HG02642 (cell line): ENCODE measurements around the gene XAGE3.
"Not testable (repeated sequence)": the region's sequence is repeated elsewhere in the genome, so short reads cannot be mapped to it uniquely, and the experiment has no call there.

Experiments used
- ATAC-seq: cut with Tn5 transposase; IDR thresholded peaks from one replicate; pipeline ENCODE4 v1.9.1; 2021; ENCODE audit warnings: mild to moderate bottlenecking; ENCODE audit not compliant: unreplicated experiment, poor library complexity

The XAGE3 gene

GRCh38 chrX:52867610-52868348 is at the start of gene XAGE3:
Gene XAGE3, minus strand, starts transcription at chrX:52868083. Its CDS starts 950 bp downstream, at chrX:52867133.
- ATAC-seq, result no peak

- not testable (repeated sequence) for ATAC-seq
Observed at GRCh38 chrX:52914704-52915103, 46.8 kb upstream of the XAGE3 start.

- not testable (repeated sequence) for ATAC-seq
Observed at GRCh38 chrX:52913681-52914080, 45.8 kb upstream of the XAGE3 start.

- ATAC-seq, result not testable (repeated sequence)
Observed at GRCh38 chrX:52909313-52909969, 41.6 kb upstream of the XAGE3 start.

GRCh38 chrX:52907900-52908299 is 40.0 kb upstream of the XAGE3 start:
- ATAC-seq, result not testable (repeated sequence)

GRCh38 chrX:52907137-52907536 is 39.3 kb upstream of the XAGE3 start:
- ATAC-seq, result not testable (repeated sequence)

- not testable (repeated sequence) for ATAC-seq
Observed at GRCh38 chrX:52906072-52906471, 38.2 kb upstream of the XAGE3 start.

- ATAC-seq, result not testable (repeated sequence)
Observed at GRCh38 chrX:52905531-52905930, 37.6 kb upstream of the XAGE3 start.

GRCh38 chrX:52896855-52897709 is 29.2 kb upstream of the XAGE3 start, which contains the start of gene FAM156B:
Gene FAM156B, plus strand, starts transcription at chrX:52897330. Its CDS starts 9,896 bp downstream, at chrX:52907226.
- peak; percentile 89 for ATAC-seq

- ATAC-seq, result peak; percentile 29
Observed at GRCh38 chrX:52896438-52896837, 28.6 kb upstream of the XAGE3 start.

- not testable (repeated sequence) for ATAC-seq
Observed at GRCh38 chrX:52888090-52888489, 20.2 kb upstream of the XAGE3 start.

- not testable (repeated sequence) for ATAC-seq
Observed at GRCh38 chrX:52887459-52887858, 19.6 kb upstream of the XAGE3 start.

- ATAC-seq, result not testable (repeated sequence)
Observed at GRCh38 chrX:52876386-52876785, 8.5 kb upstream of the XAGE3 start.

- not testable (repeated sequence) for ATAC-seq
Observed at GRCh38 chrX:52875436-52875835, 7.6 kb upstream of the XAGE3 start.

GRCh38 chrX:52874661-52875060 is 6.8 kb upstream of the XAGE3 start:
- no peak for ATAC-seq

- ATAC-seq, result not testable (repeated sequence)
Observed at GRCh38 chrX:52873825-52874224, 5.9 kb upstream of the XAGE3 start.

- no peak for ATAC-seq
Observed at GRCh38 chrX:52870046-52870445, 2.2 kb upstream of the XAGE3 start.

- ATAC-seq, result no peak
Observed at GRCh38 chrX:52865343-52865998, 2.4 kb downstream of the XAGE3 start.

GRCh38 chrX:52856991-52857525 is 10.8 kb downstream of the XAGE3 start:
- not testable (repeated sequence) for ATAC-seq
